CD4-positive, alpha-beta memory T cell (primary cell): ENCODE results near the gene CSTB. TPM values are rescaled to one million over a fixed set of nuclear protein-coding genes. Genes with fewer than 3 reads are reported as not detected.
A peak's percentile ranks its signal among the peaks of the same experiment; 100 is the strongest.

Experiments used
- CTCF ChIA-PET: fragments of 350-600 bp; sonication (Branson Sonifier 250); formaldehyde crosslinking; loops from one replicate; lab custom pipeline; 2021; ENCODE audit warnings: inconsistent platforms; ENCODE audit not compliant: partially characterized antibody; lab: Charles Lee
- POLR2A ChIA-PET: fragments of 350-600 bp; sonication (Branson Sonifier 250); formaldehyde crosslinking; loops from one replicate; lab custom pipeline; 2021; ENCODE audit not compliant: partially characterized antibody; lab: Charles Lee
- DNase-seq, 5 donors: peaks; one replicate each; pipeline versions ENCODE4 v3.0.0 to v3.0.0-alpha.2; 2020 to 2022; ENCODE audit warnings: mixed read lengths in 1 of 5
- H3K27ac ChIP-seq: one replicate; pipeline ENCODE4 v1.7.0; 2013; ENCODE audit warnings: low read depth, low read length
- H3K27me3 ChIP-seq: 2 replicates; pipeline ENCODE4 v1.7.0; 2013; ENCODE audit warnings: mild to moderate bottlenecking, low read length, moderate library complexity; ENCODE audit not compliant: insufficient read depth
- H3K36me3 ChIP-seq: 2 replicates; pipeline ENCODE4 v1.7.0; 2013; ENCODE audit warnings: mild to moderate bottlenecking, low read length, moderate library complexity; ENCODE audit not compliant: insufficient read depth
- H3K4me1 ChIP-seq: 2 replicates; pipeline ENCODE4 v1.7.0; 2013; ENCODE audit warnings: mild to moderate bottlenecking, low read length, moderate library complexity; ENCODE audit not compliant: insufficient read depth
- H3K4me3 ChIP-seq, 2 donors: one replicate each; pipeline ENCODE4 v1.7.0; 2013; ENCODE audit warnings: low read length in 2 of 2, mild to moderate bottlenecking in 1 of 2
- H3K9me3 ChIP-seq, 2 donors: one replicate each; pipeline ENCODE4 v1.7.0; 2013; ENCODE audit warnings: low read length in 2 of 2, control low read depth in 1 of 2; ENCODE audit not compliant: control insufficient read depth in 1 of 2
- H3K27ac Mint-ChIP-seq, 7 donors: one replicate each; pipeline ENCODE4 v1.8.0; 2020 to 2021; ENCODE audit warnings: mixed read lengths in 7 of 7, mild to moderate bottlenecking in 6 of 7, inconsistent platforms in 3 of 7, moderate library complexity in 3 of 7
- H3K27me3 Mint-ChIP-seq, 2 donors: one replicate each; pipeline ENCODE4 v1.8.0; 2020 to 2021; ENCODE audit warnings: mixed read lengths in 2 of 2
- H3K36me3 Mint-ChIP-seq, 2 donors: one replicate each; pipeline ENCODE4 v1.8.0; 2020 to 2021; ENCODE audit warnings: mixed read lengths in 2 of 2, inconsistent platforms in 1 of 2, mild to moderate bottlenecking in 1 of 2
- H3K4me1 Mint-ChIP-seq, 4 donors: one replicate each; pipeline ENCODE4 v1.8.0; 2020 to 2021; ENCODE audit warnings: mixed read lengths in 4 of 4, mild to moderate bottlenecking in 1 of 4
- H3K4me3 Mint-ChIP-seq, 8 donors: one replicate each; pipeline ENCODE4 v1.8.0; 2020 to 2021; ENCODE audit warnings: mixed read lengths in 8 of 8, mild to moderate bottlenecking in 7 of 8, moderate library complexity in 6 of 8, inconsistent platforms in 3 of 8
- H3K9me3 Mint-ChIP-seq, 8 donors: one replicate each; pipeline ENCODE4 v1.8.0; 2020 to 2021; ENCODE audit warnings: mixed read lengths in 8 of 8, mild to moderate bottlenecking in 5 of 8, inconsistent platforms in 3 of 8, moderate library complexity in 1 of 8
- intact Hi-C: fragments of 100-400 bp; cut with micrococcal nuclease; formaldehyde crosslinking; loops from one replicate; pipeline ENCODE4 v1.15.1; 2023
- polyA plus RNA-seq, 2 donors: library from polyadenylated mRNA; unstranded; fragments of 300-500 nt; fragmentation: Illumina TruSeq; gene quantifications; one replicate each; pipeline ENCODE4 v1.2.3, GENCODE V29; 2021
- total RNA-seq, 2 experiments: library from RNA; stranded (reverse); gene quantifications; one replicate each; pipeline ENCODE4 v1.2.3, GENCODE V29; 2021

Gene CSTB
- total and polyA plus RNA-seq, 4 experiments from 2014 or later, result 46.0 to 97.0 (median 58.6) TPM

DNA sequence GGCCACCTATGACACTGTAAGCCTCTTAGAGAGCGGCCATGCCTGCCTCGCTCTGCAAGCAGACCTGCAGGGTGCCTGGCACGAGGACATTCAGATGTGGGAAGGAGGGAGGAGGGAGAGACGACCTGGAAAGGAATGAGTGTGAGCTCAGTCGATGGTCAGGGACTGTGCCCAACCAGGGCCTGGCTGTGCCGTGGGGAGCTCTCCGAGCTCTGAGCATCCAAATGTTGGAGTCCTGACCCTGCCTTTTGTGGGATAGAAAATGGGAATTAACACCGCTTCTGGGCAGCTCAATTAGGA lies 7.3 kb downstream of the CSTB start:
- Histone ChIP-seq H3K4me3 (no peak overlapping the region), H3K36me3 (peaks cover 10% of the 10 kb centered on the region), H3K9me3 (no peaks in the 10 kb centered on the region), H3K27ac (no peak overlapping the region), H3K4me1 (no peaks in the 10 kb centered on the region), H3K27me3 (no peaks in the 10 kb centered on the region)
- Mint-ChIP-seq H3K4me1 (peaks cover 3 to 15% (median 6%) of the 10 kb centered on the region in 4 donors), H3K4me3 (no peak overlapping the region), H3K9me3 (no peaks in the 10 kb centered on the region), H3K27ac (peak overlapping the region in 1 of 7 donors; percentile 68), H3K27me3 (no peaks in the 10 kb centered on the region), H3K36me3 (peaks cover 9 to 10% of the 10 kb centered on the region in 2 donors)
- POLR2A ChIA-PET, result no interaction called here
- CTCF ChIA-PET, result interaction anchor here (1.4 kb wide), 1 partner anchor 21 kb away, joined by 3 read pairs; the partner anchor contains the start of gene RRP1
- DNase-seq, result no peak
- intact Hi-C loops, result no loop called here

DNA sequence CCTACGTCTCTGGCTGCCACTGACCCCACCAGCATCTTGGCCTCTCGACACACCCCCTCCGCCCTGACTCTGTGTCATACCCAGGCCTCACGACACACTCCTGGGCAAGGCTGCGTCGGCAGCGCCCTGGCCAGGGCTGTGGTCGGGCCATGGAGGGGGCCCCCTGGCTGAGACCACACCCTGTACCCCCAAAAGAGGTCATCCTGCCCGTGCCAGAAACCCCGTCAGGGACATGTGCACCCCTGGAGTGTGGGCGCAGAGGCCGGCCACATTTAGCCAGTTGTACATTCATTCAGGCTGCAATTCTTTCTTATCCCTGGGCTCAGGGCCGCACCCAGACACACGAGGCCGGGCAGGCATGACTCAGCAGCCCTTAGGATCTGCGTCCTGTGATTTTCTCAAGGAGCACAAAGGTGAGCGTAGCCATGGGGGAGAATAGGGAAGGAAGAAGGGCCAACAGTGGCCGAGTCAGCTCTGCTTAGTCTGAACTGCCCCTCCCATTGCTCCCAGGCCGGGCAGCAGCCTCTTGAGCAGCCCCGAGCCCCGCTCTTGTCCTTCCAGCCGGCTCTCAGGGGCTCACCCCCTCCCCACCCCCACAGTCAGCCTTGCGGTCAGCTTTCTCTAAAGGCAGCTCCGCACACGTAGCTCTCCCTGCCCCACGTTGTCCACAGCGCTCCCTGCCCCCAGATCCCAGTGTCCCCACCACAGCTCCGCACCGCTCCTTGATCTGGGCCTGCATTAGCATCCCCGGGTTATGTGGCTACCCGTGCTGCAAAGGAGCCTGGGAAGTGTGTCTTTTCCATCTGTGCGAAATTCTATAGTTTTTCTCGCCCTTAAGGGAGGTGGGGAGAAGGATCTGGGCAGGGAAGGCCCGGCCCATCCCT lies 7.9 kb downstream of the CSTB start:
- Histone ChIP-seq H3K36me3 (peaks cover 4% of the 10 kb centered on the region), H3K27ac (no peak overlapping the region), H3K4me1 (no peaks in the 10 kb centered on the region), H3K4me3 (no peak overlapping the region), H3K9me3 (no peaks in the 10 kb centered on the region), H3K27me3 (no peaks in the 10 kb centered on the region)
- intact Hi-C loops, result no loop called here
- ChIA-PET POLR2A (no interaction called here), CTCF (interaction anchor here (1.4 kb wide), 1 partner anchor 21 kb away, joined by 3 read pairs; the partner anchor contains the start of gene RRP1)
- Mint-ChIP-seq H3K27me3 (no peaks in the 10 kb centered on the region), H3K36me3 (peaks cover 3 to 7% of the 10 kb centered on the region in 2 donors), H3K4me1 (peaks cover 3 to 10% (median 4%) of the 10 kb centered on the region in 4 donors), H3K27ac (peak overlapping the region in 1 of 7 donors; percentile 68), H3K9me3 (no peaks in the 10 kb centered on the region), H3K4me3 (no peak overlapping the region)
- DNase-seq, result no peak

- no peak overlapping the region for H3K4me3 Mint-ChIP-seq
- ChIA-PET POLR2A (no interaction called here), CTCF (no interaction called here)
- DNase-seq, result peak in 1 of 5 donors; percentile 32
- no peaks in the 10 kb centered on the region for H3K4me1 ChIP-seq
- peak overlapping the region in 1 of 7 donors; percentile 74 for H3K27ac Mint-ChIP-seq
- H3K36me3 ChIP-seq, result peaks cover 3% of the 10 kb centered on the region
- no peak overlapping the region for H3K27ac ChIP-seq
- H3K36me3 Mint-ChIP-seq, result peaks cover 0 to 5% of the 10 kb centered on the region in 2 donors
- H3K9me3 ChIP-seq, result no peaks in the 10 kb centered on the region
- no peak overlapping the region for H3K4me3 ChIP-seq
- no peaks in the 10 kb centered on the region for H3K9me3 Mint-ChIP-seq
- no peaks in the 10 kb centered on the region for H3K27me3 Mint-ChIP-seq
- intact Hi-C loops, result no loop called here
- H3K27me3 ChIP-seq, result no peaks in the 10 kb centered on the region
- H3K4me1 Mint-ChIP-seq, result peaks cover 2 to 8% (median 4%) of the 10 kb centered on the region in 4 donors
Observed at GRCh38 chr21:43767498-43767983, 8.6 kb downstream of the CSTB start.

DNA sequence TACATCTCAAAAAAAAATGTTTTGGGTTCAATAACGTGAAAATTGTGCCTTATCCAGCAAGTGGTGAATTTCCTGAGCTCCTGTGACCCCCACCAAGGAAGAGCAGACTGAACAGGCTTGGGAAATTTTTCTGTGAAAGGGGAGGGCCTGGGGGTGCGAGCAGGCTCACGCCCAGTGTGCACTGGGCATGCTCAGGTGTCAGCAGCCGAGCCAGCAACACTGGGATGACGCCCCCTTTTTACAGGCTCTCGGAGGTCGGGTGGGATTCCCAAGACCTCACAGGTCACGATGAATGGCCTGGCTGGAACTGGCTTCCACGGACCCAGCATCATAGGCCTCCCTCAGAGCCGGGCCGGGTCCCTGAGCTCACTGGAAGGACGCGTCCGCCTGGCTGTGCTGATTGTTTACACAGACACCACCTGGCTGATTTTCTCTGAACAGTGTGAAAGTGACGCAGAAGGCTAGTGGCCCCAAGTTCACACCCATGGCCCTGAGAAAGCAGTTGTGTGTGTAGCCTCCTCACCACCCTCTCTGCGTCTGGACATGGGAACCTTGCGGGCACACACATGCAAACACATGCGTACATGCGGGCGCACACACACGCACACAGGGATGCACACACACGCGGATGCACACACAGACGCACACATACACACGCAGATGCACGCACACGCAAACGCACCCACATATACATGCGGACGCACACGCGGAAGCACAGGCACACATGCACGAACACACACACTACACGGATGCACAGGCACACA lies 9.2 kb downstream of the CSTB start:
- ChIA-PET POLR2A (no interaction called here), CTCF (no interaction called here)
- Mint-ChIP-seq H3K4me1 (peaks cover 2 to 8% (median 4%) of the 10 kb centered on the region in 4 donors), H3K36me3 (peaks cover 0 to 5% of the 10 kb centered on the region in 2 donors), H3K27me3 (no peaks in the 10 kb centered on the region), H3K27ac (peak overlapping the region in 1 of 7 donors; percentile 74), H3K9me3 (no peaks in the 10 kb centered on the region), H3K4me3 (no peak overlapping the region)
- no peak overlapping the region for H3K4me3 ChIP-seq
- no peaks in the 10 kb centered on the region for H3K9me3 ChIP-seq
- peaks cover 3% of the 10 kb centered on the region for H3K36me3 ChIP-seq
- no peak overlapping the region for H3K27ac ChIP-seq
- intact Hi-C loops, result no loop called here
- H3K4me1 ChIP-seq, result no peaks in the 10 kb centered on the region
- DNase-seq, result peak in 1 of 5 donors; percentile 13
- H3K27me3 ChIP-seq, result no peaks in the 10 kb centered on the region

- no peaks in the 10 kb centered on the region for H3K9me3 Mint-ChIP-seq
- H3K4me1 Mint-ChIP-seq, result peaks cover 0 to 5% (median 0%) of the 10 kb centered on the region in 4 donors
- no peaks in the 10 kb centered on the region for H3K9me3 ChIP-seq
- no peaks in the 10 kb centered on the region for H3K27me3 ChIP-seq
- POLR2A ChIA-PET, result no interaction called here
- no peak overlapping the region for H3K27ac Mint-ChIP-seq
- intact Hi-C loops, result no loop called here
- no peaks in the 10 kb centered on the region for H3K27me3 Mint-ChIP-seq
- no peak overlapping the region for H3K4me3 ChIP-seq
- peaks cover 0 to 4% of the 10 kb centered on the region in 2 donors for H3K36me3 Mint-ChIP-seq
- H3K27ac ChIP-seq, result no peak overlapping the region
- no peak overlapping the region for H3K4me3 Mint-ChIP-seq
- peaks cover 3% of the 10 kb centered on the region for H3K36me3 ChIP-seq
- CTCF ChIA-PET, result no interaction called here
- no peak for DNase-seq
- no peaks in the 10 kb centered on the region for H3K4me1 ChIP-seq
Observed at GRCh38 chr21:43764576-43765495, 11.3 kb downstream of the CSTB start.

DNA sequence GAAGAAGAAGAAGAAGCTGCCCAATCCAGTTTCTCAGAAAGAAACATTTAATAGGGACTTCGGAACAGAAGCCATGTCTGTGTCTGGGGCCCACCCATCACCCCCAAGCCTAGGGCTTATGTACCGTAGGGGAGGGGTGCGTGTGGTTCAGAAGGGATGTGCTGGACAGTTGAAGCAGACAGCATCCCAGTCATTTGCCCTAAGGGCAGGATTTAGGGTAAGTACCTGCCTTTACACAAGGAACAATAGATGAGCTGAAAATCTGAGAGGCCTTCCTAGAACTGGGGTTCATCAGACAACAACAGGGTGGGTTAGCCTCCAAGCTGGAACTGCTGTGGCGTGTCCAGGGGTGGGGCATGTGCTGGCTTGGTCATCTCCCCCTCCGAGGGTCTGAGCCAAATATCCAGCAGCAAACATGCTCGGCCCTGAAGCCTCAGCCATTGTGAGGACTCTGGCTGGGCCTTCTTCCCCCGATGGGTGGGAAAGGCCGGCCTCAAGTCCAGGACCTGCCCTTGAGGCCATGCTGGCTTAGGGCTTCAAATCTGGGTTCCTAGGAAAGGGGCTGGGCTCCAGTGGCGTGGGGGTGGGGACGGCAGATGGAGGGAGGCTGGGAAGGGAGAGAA lies 12.1 kb downstream of the CSTB start:
- no peaks in the 10 kb centered on the region for H3K27me3 Mint-ChIP-seq
- Histone ChIP-seq H3K36me3 (peaks cover 4% of the 10 kb centered on the region), H3K4me3 (no peak overlapping the region), H3K4me1 (no peaks in the 10 kb centered on the region), H3K9me3 (no peaks in the 10 kb centered on the region), H3K27me3 (no peaks in the 10 kb centered on the region), H3K27ac (no peak overlapping the region)
- CTCF ChIA-PET, result no interaction called here
- H3K9me3 Mint-ChIP-seq, result no peaks in the 10 kb centered on the region
- intact Hi-C loops, result no loop called here
- POLR2A ChIA-PET, result no interaction called here
- peaks cover 0 to 4% of the 10 kb centered on the region in 2 donors for H3K36me3 Mint-ChIP-seq
- DNase-seq, result no peak
- H3K27ac Mint-ChIP-seq, result peak overlapping the region in 1 of 7 donors; percentile 42
- H3K4me1 Mint-ChIP-seq, result peaks cover 0 to 5% (median 0%) of the 10 kb centered on the region in 4 donors
- H3K4me3 Mint-ChIP-seq, result no peak overlapping the region
